A549 (cell line): ENCODE results near the gene ADAMTSL3.
"Not testable (repeated sequence)": the region's sequence is repeated elsewhere in the genome, so short reads cannot be mapped to it uniquely, and the experiment has no call there.

Experiments used
- EP300 ChIP-seq, 2 experiments: fragments of >200 bp; sonication (Bioruptor Twin); formaldehyde crosslinking; IDR thresholded peaks; 2 replicates in 1 of 2; 3 replicates in 1 of 2; pipeline ENCODE4 v1.6.1; 2016 to 2017
- NPAS2 ChIP-seq: fragments of 250-450 bp; sonication (Bioruptor Pico); IDR thresholded peaks from 2 replicates; pipeline ENCODE4 v1.8.0; 2022; ENCODE audit warnings: mild to moderate bottlenecking, moderate library complexity, borderline replicate concordance
- POLR2A ChIP-seq: IDR thresholded peaks from 2 replicates; pipeline ENCODE4 v1.6.1; 2012; ENCODE audit warnings: mild to moderate bottlenecking, low read length
- RAD21 ChIP-seq, 2 experiments: fragments of >200 bp in 1 of 2; sonication (Bioruptor Twin) in 1 of 2; formaldehyde crosslinking in 1 of 2; IDR thresholded peaks in 1 of 2; conservative IDR thresholded peaks in 1 of 2; 2 replicates in 1 of 2; 3 replicates in 1 of 2; pipeline ENCODE4 v1.6.1; 2012 to 2018; ENCODE audit warnings: inconsistent platforms in 1 of 2

GRCh38 chr15:83757291-83757690, 103.4 kb downstream of the ADAMTSL3 start:
- not testable (repeated sequence) for TF ChIP-seq POLR2A; RAD21 (conservative IDR thresholded peaks at IDR 0.05 in 1 of 2, IDR thresholded peaks at IDR 0.05 in 1 of 2); NPAS2 (CRISPR knock-in tag); EP300 (IDR thresholded peaks at IDR 0.05)
